BLaER1 (cell line): ENCODE results near the gene TIFAB.
"Not testable (repeated sequence)": the region's sequence is repeated elsewhere in the genome, so short reads cannot be mapped to it uniquely, and the experiment has no call there.

Experiments used
- H3K27ac ChIP-seq: shearing (Covaris generic); formaldehyde crosslinking; 2 replicates; pipeline ENCODE4 v1.8.1; 2022
- H3K27me3 ChIP-seq: shearing (Covaris generic); formaldehyde crosslinking; 2 replicates; pipeline ENCODE4 v1.8.1; 2022
- H3K36me3 ChIP-seq: shearing (Covaris generic); formaldehyde crosslinking; 2 replicates; pipeline ENCODE4 v1.8.1; 2022
- H3K4me1 ChIP-seq: shearing (Covaris generic); formaldehyde crosslinking; 2 replicates; pipeline ENCODE4 v1.8.1; 2022
- H3K4me2 ChIP-seq: shearing (Covaris generic); formaldehyde crosslinking; 2 replicates; pipeline ENCODE4 v1.8.1; 2022
- H3K4me3 ChIP-seq: shearing (Covaris generic); formaldehyde crosslinking; 2 replicates; pipeline ENCODE4 v1.8.1; 2022
- H3K9ac ChIP-seq: shearing (Covaris generic); formaldehyde crosslinking; 2 replicates; pipeline ENCODE4 v1.8.1; 2022
- H3K9me3 ChIP-seq: shearing (Covaris generic); formaldehyde crosslinking; 2 replicates; pipeline ENCODE4 v1.8.1; 2022
- H4K20me1 ChIP-seq: shearing (Covaris generic); formaldehyde crosslinking; 2 replicates; pipeline ENCODE4 v1.8.1; 2022
- Cebpa-rat ChIP-seq: shearing (Covaris generic); IDR thresholded peaks from 2 replicates; pipeline ENCODE4 v1.8.1; 2022

Gene TIFAB

GRCh38 chr5:135452321-135453030 is at the start of gene TIFAB:
TSS of gene TIFAB (minus strand) at chr5:135452351. CDS start at chr5:135449939, 2,412 bp downstream.
- no peaks in the 10 kb centered on the region for H3K9me3 ChIP-seq
- no peaks in the 10 kb centered on the region for H4K20me1 ChIP-seq
- H3K27ac ChIP-seq: peak within 1 kb of the TSS; percentile 14
- TF ChIP-seq Cebpa-rat: no peak
- H3K36me3 ChIP-seq: no peaks in the 10 kb centered on the region
- peak within 1 kb of the TSS; percentile 72 for H3K4me2 ChIP-seq
- H3K4me1 ChIP-seq: peaks cover 54% of the 10 kb centered on the region
- no peaks in the 10 kb centered on the region for H3K27me3 ChIP-seq
- H3K4me3 ChIP-seq: no peak within 1 kb of the TSS
- H3K9ac ChIP-seq: no peak within 1 kb of the TSS

DNA sequence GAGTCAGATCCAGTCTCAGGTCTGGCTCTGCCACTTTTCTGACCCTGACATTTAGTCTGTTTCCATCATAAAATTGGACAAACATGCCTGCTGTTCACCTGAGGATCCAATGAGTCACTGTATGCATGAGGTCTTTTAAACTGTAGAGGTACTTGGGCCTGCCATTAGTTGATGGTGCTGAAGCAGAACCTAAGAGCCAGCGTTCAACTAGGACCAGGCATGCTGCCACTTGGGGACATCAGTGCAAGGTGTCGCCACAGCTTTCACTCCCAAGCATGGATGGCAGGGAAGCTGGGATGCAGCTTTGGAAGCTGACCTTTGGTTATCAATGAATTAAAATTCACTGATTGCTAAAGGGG is 46.5 kb upstream of the TIFAB start:
- H4K20me1 ChIP-seq: no peaks in the 10 kb centered on the region
- H3K9me3 ChIP-seq: no peaks in the 10 kb centered on the region
- H3K4me2 ChIP-seq: peak overlapping the region; percentile 24; the same call in 1 of the 2 replicates
- peaks cover 34% of the 10 kb centered on the region for H3K4me1 ChIP-seq
- no peak overlapping the region for H3K27ac ChIP-seq
- no peak for TF ChIP-seq Cebpa-rat
- no peaks in the 10 kb centered on the region for H3K36me3 ChIP-seq
- H3K27me3 ChIP-seq: peaks cover 13% of the 10 kb centered on the region
- H3K4me3 ChIP-seq: no peak overlapping the region
- H3K9ac ChIP-seq: no peak overlapping the region

GRCh38 chr5:135497971-135498636 is 46.0 kb upstream of the TIFAB start:
- no peaks in the 10 kb centered on the region for H4K20me1 ChIP-seq
- H3K9me3 ChIP-seq: no peaks in the 10 kb centered on the region
- H3K9ac ChIP-seq: no peak overlapping the region
- H3K4me3 ChIP-seq: no peak overlapping the region
- peaks cover 18% of the 10 kb centered on the region for H3K27me3 ChIP-seq
- H3K27ac ChIP-seq: no peak overlapping the region
- peak overlapping the region; percentile 24; the same call in 1 of the 2 replicates for H3K4me2 ChIP-seq
- TF ChIP-seq Cebpa-rat: no peak
- peaks cover 29% of the 10 kb centered on the region for H3K4me1 ChIP-seq
- no peaks in the 10 kb centered on the region for H3K36me3 ChIP-seq

- not testable (repeated sequence) for H3K36me3 ChIP-seq, H3K4me2 ChIP-seq, H3K4me3 ChIP-seq, H3K27ac ChIP-seq, H3K9ac ChIP-seq, H3K9me3 ChIP-seq, H4K20me1 ChIP-seq
- Histone ChIP-seq H3K4me1 (peaks cover 12% of the 10 kb centered on the region), H3K27me3 (peaks cover 43% of the 10 kb centered on the region)
These were observed 43.4 kb upstream of the TIFAB start for GRCh38 chr5:135495531-135495930.

DNA sequence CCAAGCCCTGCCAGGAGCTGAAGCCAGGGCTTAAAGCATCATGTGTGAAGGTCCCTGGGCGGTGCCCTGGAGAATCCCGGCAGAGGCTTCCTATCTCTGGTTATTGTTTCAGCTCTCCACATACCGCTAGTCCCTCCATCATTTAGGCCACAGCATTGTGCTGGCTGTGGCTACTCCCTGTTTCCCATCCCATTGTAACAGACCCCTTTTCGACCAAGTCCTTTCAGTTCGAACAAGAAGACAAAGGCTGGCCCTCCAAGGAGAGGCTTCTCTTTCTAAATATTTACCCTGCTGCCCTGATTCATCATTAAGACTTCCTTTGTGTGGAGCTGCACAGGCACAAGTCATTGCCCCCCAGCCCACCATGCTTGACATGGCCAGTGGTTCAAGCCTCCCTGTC is 42.0 kb upstream of the TIFAB start:
- H3K27me3 ChIP-seq: peaks cover 57% of the 10 kb centered on the region
- H3K4me1 ChIP-seq: peaks cover 25% of the 10 kb centered on the region

GRCh38 chr5:135493406-135494180 is 41.4 kb upstream of the TIFAB start:
- Histone ChIP-seq H3K27ac (no peak overlapping the region), H3K9me3 (peaks cover 11% of the 10 kb centered on the region; the same call in 1 of the 2 replicates), H3K4me2 (no peak overlapping the region), H3K27me3 (peaks cover 63% of the 10 kb centered on the region), H3K36me3 (no peaks in the 10 kb centered on the region), H3K9ac (no peak overlapping the region), H3K4me3 (no peak overlapping the region), H3K4me1 (peaks cover 25% of the 10 kb centered on the region), H4K20me1 (peaks cover 27% of the 10 kb centered on the region)
- TF ChIP-seq Cebpa-rat: no peak

More for the DNA sequence above, 42.0 kb upstream of the TIFAB start:
- no peak overlapping the region for H3K27ac ChIP-seq
- no peak overlapping the region for H3K4me3 ChIP-seq
- TF ChIP-seq Cebpa-rat: no peak
- no peaks in the 10 kb centered on the region for H3K36me3 ChIP-seq
- peaks cover 21% of the 10 kb centered on the region for H4K20me1 ChIP-seq
- no peak overlapping the region for H3K9ac ChIP-seq
- H3K9me3 ChIP-seq: peaks cover 11% of the 10 kb centered on the region; the same call in 1 of the 2 replicates
- H3K4me2 ChIP-seq: no peak overlapping the region

GRCh38 chr5:135492319-135492626 is 40.1 kb upstream of the TIFAB start:
- Histone ChIP-seq H3K27ac (no peak overlapping the region), H3K9ac (no peak overlapping the region), H3K4me2 (no peak overlapping the region), H4K20me1 (peaks cover 37% of the 10 kb centered on the region), H3K4me3 (no peak overlapping the region), H3K27me3 (peaks cover 76% of the 10 kb centered on the region), H3K36me3 (no peaks in the 10 kb centered on the region), H3K4me1 (peaks cover 20% of the 10 kb centered on the region), H3K9me3 (peaks cover 11% of the 10 kb centered on the region; the same call in 1 of the 2 replicates)
- no peak for TF ChIP-seq Cebpa-rat

DNA sequence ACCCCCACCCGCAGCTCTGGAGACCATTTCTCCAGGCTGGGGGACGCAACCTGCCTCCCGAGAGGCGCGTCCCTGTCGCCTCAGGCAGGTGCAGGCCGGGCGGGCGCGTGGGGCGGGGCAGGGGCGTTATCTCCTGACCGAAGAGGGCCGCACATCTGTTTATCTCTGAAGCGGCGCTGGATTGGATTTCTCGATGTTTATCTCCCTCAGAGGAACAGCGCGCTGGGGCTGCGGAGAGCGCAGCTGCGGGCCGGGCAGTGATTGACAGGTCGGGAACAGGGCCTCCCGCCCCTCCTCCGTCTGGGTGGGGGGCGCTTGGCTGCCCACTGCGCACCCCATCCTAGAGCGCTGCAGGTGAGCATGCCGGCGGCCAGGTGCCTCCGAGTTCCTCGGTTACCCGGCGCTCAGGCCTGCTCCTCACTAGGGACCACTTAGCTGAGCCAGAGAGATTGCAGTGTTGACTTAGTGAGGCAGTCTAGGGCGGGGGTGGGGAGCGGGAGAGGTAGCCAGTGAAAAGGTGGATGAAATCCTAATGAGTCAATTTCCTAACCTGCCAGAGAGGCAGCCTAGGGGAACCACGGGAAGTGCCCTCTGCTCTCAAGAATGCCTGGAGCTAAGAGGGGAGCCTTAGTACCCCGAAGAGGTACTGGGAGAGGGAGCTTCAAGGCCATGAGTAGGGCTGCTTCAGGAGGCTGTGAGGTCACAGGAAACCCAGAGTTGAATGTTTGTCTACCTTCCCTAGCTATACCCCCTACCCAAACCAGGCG is 39.6 kb upstream of the TIFAB start:
- H3K36me3 ChIP-seq: no peaks in the 10 kb centered on the region

GRCh38 chr5:135491038-135491551 is 38.9 kb upstream of the TIFAB start:
- Histone ChIP-seq H3K4me3 (no peak overlapping the region), H3K36me3 (no peaks in the 10 kb centered on the region), H3K4me2 (no peak overlapping the region), H3K9me3 (peaks cover 11% of the 10 kb centered on the region; the same call in 1 of the 2 replicates), H4K20me1 (peaks cover 37% of the 10 kb centered on the region), H3K27ac (no peak overlapping the region), H3K27me3 (peaks cover 88% of the 10 kb centered on the region), H3K4me1 (peaks cover 20% of the 10 kb centered on the region), H3K9ac (no peak overlapping the region)
- no peak for TF ChIP-seq Cebpa-rat

More for the DNA sequence above, 39.6 kb upstream of the TIFAB start:
- no peak overlapping the region for H3K9ac ChIP-seq
- peaks cover 37% of the 10 kb centered on the region for H4K20me1 ChIP-seq
- H3K4me3 ChIP-seq: no peak overlapping the region
- TF ChIP-seq Cebpa-rat: no peak
- H3K4me1 ChIP-seq: peaks cover 20% of the 10 kb centered on the region
- no peak overlapping the region; the same call in 1 of the 2 replicates for H3K4me2 ChIP-seq
- no peak overlapping the region for H3K27ac ChIP-seq
- peaks cover 81% of the 10 kb centered on the region for H3K27me3 ChIP-seq
- peaks cover 11% of the 10 kb centered on the region; the same call in 1 of the 2 replicates for H3K9me3 ChIP-seq
